GM18870 (cell line): ENCODE results near the gene ATP6V1G2.
"Not testable (repeated sequence)": the region's sequence is repeated elsewhere in the genome, so short reads cannot be mapped to it uniquely, and the experiment has no call there.

Experiments used
- ATAC-seq: cut with Tn5 transposase; IDR thresholded peaks from one replicate; pipeline ENCODE4 v1.9.1; 2021; ENCODE audit warnings: moderate library complexity; ENCODE audit not compliant: unreplicated experiment

Gene ATP6V1G2

DNA sequence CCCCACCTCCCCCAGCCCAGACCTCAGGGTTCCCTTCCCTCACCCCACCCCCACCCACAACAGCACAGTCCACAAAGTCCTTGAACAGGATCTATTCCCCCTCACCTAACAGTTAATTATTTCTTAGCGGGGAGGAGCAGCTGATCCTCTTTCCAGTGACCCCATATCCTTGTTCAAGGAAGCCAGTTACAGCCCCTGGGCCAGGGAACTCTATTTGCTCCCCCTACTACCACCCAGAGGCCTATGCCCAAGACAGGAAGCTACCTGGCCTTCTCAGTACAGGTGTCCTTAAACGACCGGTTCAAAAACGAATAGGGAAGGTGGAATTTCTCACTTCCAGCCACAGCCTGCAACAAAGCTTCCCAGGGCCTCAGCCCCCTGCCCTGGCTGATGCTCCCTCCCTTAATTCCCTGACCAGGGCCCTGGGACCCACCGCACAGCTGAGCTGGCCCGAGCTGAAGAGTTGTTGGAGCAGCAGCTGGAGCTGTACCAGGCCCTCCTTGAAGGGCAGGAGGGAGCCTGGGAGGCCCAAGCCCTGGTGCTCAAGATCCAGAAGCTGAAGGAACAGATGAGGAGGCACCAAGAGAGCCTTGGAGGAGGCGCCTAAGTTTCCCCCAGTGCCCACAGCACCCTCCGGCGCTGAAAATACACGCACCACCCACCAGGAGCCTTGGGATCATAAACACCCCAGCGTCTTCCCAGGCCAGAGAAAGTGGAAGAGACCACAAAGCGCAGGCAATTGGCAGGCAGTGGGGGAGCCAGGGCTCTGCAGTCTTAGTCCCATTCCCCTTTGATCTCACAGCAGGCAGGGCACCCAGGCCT, 16.9 kb downstream of the ATP6V1G2 start:
- ATAC-seq: no peak

DNA sequence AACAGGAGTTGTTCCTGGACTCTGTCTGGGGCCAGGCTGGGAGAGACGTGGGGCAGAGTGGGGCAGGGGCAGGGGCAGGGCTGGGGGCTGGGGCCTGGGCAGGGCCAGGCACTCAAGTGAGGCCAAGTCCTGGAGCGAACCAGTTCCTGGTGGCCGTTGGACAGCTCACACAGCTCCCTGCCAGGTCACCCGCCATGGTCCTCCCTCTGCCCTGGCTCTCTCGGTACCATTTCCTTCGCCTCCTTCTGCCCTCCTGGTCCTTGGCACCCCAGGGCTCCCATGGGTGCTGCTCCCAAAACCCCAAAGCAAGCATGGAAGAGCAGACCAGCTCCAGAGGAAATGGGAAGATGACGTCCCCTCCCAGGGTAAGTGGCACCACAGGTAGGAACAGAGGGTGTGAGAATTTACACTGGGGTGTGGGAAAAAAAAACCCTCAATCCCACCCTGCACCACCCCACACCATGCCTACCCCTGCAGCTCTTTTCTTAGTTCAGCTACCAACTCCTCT, 17.5 kb downstream of the ATP6V1G2 start, which contains the start of gene MCCD1:
Gene MCCD1, plus strand, starts transcription at position 142 of the 508 bp plus-strand sequence. Its CDS starts 53 bp downstream, at position 195.
- ATAC-seq: no peak

DNA sequence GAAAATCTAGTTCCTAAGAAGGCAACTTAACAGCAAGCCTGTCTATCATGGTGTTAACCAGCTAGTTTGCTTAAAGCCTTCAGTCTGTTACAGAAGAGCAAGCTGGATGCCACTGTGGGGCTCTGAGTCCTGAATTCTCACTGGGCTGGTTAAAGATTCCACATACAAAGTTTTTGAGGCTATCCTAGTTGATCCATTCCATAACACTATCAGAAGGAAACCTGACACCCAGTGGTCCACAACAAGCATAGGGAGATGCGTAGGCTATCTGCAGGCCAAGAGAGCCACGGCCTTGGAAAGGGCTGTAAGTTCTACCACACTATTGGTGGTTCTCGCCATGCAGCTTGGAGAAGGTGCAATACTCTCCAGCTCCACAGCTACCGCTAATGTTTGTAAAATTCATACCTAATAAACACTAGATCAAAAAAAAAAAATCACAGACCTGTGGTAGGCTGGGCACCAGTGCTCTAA, 18.1 kb downstream of the ATP6V1G2 start:
- ATAC-seq: no peak

DNA sequence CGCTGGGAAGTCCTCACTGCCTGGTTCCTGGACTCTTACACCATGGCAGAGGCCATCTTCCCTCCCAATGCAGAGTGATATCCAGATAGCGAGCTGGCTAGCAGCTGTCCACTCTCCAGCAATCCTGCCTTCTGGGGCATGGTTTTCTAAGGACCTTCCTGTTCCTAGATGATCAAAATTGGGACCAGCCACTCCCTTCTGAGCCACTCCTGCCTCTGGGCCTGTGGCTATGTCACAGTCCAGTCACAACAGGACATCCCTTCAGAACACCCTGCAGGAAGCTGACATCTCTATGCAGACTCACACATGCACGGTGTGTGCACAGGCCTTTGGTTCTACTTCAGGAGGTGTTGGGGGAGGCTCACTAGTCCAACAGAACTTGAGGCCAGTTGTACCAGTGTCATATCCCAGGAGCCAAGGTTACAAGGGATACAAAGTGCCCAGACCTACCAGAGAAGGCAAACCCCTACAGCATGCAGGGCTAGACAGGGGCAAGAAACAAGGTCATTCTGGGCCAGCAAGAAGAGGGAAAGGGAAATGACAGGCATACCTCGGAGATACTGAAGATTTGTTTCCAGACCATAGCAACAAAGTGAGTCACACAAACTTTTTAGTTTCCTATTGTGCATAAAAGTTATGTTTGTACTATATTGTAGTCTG, 20.3 kb downstream of the ATP6V1G2 start:
- no peak for ATAC-seq

DNA sequence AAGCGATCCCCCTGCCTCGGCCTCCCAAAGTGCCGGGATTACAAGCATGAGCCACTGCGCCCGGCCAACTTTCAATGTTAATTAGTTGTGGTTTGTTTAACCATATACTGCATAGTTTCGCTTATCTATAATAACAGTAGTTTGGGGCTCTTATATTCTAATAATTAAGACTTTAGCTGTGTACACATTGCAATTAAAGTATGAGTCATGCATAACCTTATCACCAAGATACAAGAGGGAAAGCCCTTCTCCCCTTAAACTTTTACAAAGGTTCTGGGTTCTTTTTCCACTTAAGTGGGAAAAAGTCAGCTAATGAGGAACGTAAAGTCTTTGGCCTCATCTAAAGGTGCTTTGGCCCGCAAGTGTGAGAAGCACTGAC, 20.9 kb downstream of the ATP6V1G2 start:
- no peak for ATAC-seq

DNA sequence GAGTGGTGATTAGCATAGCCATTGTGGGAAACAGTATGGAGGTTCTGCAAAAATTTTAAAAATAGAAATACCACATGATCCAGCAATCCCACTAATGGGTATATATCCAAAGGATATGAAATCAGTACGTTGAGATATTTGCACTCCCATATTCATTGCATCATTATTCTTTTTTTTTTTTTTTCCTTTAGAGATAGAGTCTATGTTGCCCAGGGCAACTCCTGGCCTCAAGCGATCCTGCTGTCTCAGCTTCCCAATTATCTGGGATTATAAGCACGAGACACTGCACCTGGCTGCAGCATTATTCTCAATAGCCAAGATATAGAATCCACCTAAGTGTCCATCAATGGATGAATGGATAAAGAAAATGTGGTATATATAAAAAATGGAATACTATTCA, 24.6 kb downstream of the ATP6V1G2 start:
- no peak for ATAC-seq

DNA sequence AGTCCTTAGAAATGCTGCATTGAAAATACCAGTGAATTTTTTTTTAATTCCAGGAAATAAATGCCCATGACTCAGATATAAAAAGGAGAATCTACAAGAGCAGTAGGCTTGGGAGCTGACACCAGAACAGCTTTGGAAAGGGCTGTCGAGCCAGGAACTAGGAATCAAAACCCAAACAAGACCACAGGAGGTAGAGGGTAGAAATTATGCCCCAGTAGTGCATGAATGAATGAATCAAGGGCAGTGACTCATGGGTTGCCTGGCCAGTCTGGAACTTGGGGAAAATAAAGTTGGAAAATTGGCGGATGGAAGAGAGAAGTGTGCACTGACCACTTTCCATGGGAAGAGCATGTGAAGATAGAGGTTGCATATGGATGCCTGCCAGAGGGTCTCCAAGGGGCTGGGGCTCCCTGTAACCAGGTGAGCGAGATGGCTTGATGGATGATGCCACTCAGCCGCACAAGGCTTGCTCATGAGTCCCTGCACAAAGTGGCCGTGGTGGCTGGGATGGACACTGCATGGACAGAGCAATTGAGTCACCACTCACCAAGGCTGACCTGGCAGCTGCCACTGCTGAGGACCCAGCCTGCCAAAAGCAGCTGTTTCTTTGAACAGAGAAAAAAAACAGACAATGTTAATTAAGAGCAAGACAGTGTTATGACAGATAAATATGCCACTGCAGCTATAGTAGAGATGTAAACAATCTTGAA, 32.8 kb downstream of the ATP6V1G2 start:
- ATAC-seq: no peak

DNA sequence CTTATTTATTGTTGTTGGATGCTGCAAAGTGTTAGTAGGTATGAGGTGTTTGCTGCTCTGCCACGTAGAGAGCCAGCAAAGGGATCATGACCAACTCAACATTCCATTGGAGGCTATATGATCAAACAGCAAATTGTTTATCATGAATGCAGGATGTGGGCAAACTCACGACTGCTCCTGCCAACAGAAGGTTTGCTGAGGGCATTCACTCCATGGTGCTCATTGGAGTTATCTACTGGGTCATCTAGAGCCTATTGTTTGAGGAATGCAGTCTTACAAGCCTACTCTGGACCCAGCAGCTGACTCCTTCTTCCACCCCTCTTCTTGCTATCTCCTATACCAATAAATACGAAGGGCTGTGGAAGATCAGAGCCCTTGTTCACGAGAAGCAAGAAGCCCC, 36.4 kb downstream of the ATP6V1G2 start:
- ATAC-seq: no peak

DNA sequence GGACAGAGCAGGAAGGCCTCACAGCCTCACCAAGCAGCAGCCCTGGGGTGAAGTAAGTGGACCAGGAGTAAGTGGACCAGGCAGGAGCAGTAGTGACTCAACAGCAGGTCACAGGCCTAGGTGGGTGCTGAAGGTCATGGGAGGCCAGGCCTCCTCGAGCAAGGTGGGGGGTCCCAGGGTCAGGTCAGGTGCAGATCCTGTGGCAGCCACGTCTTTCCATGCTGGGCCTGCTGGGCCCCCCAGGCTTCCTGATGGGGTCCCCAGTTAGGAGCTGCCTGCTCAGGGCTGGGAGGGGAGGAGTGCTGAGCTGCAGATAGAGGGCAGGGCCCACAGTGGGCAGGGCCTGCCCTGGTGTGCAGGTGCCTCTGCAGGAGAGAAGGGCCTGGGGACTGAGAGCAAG, 37.4 kb downstream of the ATP6V1G2 start:
- not testable (repeated sequence) for ATAC-seq

DNA sequence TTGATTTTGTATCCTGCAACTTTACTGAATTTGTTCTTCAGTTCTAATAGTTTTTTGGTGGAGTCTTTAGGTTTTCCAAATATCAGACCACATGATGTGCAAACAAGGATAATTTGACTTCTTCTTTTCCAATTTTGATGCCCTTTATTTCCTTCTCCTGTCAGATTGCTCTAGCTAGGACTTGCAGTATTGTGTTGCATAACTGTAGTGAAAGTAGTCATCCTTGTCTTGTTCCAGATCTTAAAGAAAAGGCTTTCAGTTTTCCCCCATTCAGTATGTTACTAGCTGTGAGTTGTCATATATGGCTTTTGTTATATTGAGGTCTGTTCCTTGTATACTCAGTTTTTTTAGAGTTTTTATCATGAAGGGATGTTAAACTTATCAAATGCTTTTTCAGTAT, 43.8 kb downstream of the ATP6V1G2 start:
- ATAC-seq: no peak

DNA sequence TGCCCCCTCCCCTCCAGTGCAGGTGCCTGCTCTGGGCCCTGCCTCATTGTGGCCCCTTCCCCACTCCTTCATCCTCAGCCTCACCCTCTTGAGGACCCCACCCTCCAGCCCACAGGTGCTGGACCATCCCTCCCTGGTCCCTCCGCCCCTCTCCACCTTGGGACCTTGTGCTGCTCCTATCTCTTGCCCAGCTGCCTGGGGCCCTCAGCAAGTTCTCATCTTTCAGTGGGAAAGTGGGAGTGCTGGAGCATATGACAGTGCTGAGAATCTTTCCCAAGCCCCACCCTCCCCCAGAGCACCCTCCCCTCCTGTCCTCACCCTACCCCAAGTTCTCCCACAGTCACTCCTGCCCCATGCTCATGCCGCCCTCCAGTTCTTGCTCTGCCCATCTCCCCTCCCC, 46.8 kb downstream of the ATP6V1G2 start:
- not testable (repeated sequence) for ATAC-seq

DNA sequence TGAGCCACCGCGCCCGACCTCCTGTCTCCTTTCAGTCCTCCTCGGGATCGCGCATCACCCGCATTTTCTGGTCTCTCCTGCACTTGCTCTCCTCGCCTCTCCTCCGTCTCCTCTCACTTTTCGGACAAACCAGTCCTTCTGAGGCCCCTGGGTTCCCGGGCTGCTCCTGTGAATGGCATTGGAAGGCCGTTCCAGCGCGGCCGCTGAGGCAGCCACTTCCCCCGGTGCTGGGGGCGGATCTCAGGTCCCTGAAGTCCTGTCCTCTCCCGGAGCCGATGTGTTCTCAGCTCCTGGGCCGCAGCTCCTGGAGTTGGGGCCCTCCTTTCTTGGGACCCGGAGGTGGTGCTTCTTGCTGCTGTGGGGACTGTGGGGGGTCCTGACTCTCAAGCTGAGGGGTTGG, 47.7 kb downstream of the ATP6V1G2 start:
- ATAC-seq: no peak

DNA sequence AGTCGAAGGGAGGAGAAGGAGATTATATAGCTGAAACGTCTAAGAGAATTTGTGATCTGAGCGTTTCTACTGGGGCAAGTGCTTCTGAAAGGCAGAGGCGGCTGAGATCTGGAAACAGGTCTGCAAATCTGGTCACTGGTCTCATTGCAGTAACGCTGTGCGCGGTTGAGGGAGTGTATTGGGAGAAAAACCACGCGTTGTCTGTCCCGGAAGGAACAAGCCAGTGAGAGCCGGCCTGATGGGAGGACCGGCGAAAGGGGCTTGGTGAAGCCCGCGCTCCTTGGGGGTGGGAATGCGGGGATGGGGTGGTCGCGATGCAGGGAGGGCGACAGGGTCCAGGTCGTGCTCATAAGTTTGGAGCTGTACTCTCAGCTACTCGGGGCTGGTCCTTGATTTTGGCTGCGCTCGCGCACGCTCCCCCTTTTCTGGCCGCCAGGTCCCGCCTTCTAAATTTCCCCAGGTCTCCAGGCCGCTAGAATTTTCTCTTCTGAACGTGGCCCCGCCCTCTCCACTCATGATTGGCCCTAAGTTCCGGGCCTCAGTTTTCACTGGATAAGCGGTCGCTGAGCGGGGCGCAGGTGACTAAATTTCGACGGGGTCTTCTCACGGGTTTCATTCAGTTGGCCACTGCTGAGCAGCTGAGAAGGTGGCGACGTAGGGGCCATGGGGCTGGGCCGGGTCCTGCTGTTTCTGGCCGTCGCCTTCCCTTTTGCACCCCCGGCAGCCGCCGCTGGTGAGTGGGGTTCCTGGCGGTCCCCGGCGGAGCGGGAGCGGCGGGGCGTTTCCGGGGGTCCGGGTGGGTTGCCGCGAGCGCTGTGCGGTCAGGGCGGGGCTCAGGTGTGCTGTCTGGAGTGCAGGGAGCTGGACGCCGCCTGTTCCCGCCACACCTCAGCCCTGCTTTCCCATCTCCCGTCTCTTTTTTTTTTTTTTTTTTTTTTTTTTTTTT, 48.6 kb downstream of the ATP6V1G2 start, which contains the start of gene MICB:
Gene MICB, plus strand, starts transcription at position 615 of the 946 bp plus-strand sequence. Its CDS starts 49 bp downstream, at position 664.
- ATAC-seq: peak; percentile 52

DNA sequence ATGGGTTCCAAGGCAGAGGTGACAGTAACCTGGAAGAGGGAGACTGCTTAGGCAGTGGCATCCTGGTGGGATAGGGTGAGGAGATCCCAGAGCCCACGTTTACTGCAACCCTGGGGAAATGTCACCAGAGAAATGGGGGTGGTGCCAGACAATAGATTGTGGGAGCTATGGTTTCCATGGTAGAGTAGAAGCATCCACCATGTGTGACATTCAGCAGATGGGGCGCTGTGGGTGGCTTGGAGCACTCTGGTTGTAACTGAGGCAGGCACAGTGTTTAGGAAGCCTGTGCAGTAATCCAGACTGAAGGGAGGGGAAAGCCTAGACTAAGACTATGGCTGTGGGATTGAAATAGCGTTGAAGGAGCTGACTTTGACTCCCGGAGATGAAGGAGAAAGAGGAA, 49.6 kb downstream of the ATP6V1G2 start:
- ATAC-seq: not testable (repeated sequence)

DNA sequence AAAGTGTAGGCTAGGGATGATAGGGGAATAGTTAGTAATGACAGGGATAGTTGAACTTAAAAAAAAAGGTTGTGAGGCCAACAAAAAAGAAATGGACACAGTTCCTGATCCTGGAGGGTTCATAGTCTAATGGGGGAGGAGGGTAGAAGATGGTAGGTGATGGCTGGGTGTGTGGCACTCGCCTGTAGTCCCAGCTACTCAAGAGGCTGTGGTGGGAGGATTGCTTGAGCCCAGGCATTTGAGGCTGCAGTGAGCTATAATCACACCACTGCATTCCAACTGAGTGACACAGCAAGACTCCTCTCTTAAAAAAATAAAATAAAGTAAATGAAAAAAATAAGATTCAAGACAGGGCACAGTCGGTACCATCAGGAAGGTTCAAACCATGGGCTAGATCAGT, 50.8 kb downstream of the ATP6V1G2 start:
- ATAC-seq: no peak
